GM23338 (cell line): Measurements from ENCODE around the gene HLA-DQB1. TPM values are rescaled to one million over a fixed set of nuclear protein-coding genes. Genes with fewer than 3 reads are reported as not detected.

Experiments
- ATAC-seq: fragments of 200-7000 bp; cut with Tn5 transposase; 3 replicates; pipeline ENCODE4 v1.9.1; 2020
- DNase-seq: peaks from one replicate; pipeline ENCODE4 v3.0.0-alpha.2; 2015; ENCODE audit warnings: low spot score
- H2AFZ ChIP-seq: fragments of 200-600 bp; sonication (generic); 2 replicates; pipeline ENCODE4 v1.8.0; 2016; ENCODE audit warnings: antibody characterized with exemption, mild to moderate bottlenecking, moderate library complexity
- H3F3A ChIP-seq: fragments of 200-600 bp; sonication (generic); replicated peaks from 2 replicates; pipeline ENCODE4 v1.8.0; 2017; ENCODE audit warnings: antibody characterized with exemption, mixed run types, low read depth
- H3K27ac ChIP-seq: fragments of 200-600 bp; sonication (generic); 2 replicates; pipeline ENCODE4 v1.6.1; 2016; ENCODE audit warnings: low read depth
- H3K27me3 ChIP-seq: fragments of 200-600 bp; sonication (generic); 2 replicates; pipeline ENCODE4 v1.8.0; 2016; ENCODE audit warnings: mild to moderate bottlenecking, mixed run types, moderate library complexity; ENCODE audit not compliant: insufficient read depth
- H3K36me3 ChIP-seq: fragments of 200-600 bp; sonication (generic); 2 replicates; pipeline ENCODE4 v1.8.0; 2016; ENCODE audit warnings: mild to moderate bottlenecking; ENCODE audit not compliant: insufficient read depth
- H3K4me1 ChIP-seq: fragments of 200-600 bp; sonication (generic); 2 replicates; pipeline ENCODE4 v1.8.0; 2016; ENCODE audit warnings: mild to moderate bottlenecking, moderate library complexity; ENCODE audit not compliant: insufficient read depth
- H3K4me2 ChIP-seq: fragments of 200-600 bp; sonication (generic); 2 replicates; pipeline ENCODE4 v1.7.1; 2017; ENCODE audit warnings: mixed run types
- H3K4me3 ChIP-seq: fragments of 200-600 bp; sonication (generic); 2 replicates; pipeline ENCODE4 v1.6.1; 2016; ENCODE audit warnings: mixed run types
- H3K79me2 ChIP-seq: fragments of 200-600 bp; sonication (generic); replicated peaks from 2 replicates; pipeline ENCODE4 v1.8.0; 2017; ENCODE audit warnings: mild to moderate bottlenecking; ENCODE audit not compliant: insufficient read depth
- H3K9me2 ChIP-seq: fragments of 200-600 bp; sonication (generic); 2 replicates; pipeline ENCODE4 v1.8.0; 2017; ENCODE audit not compliant: insufficient read depth
- H4K20me1 ChIP-seq: fragments of 200-600 bp; sonication (generic); replicated peaks from 2 replicates; pipeline ENCODE4 v1.8.0; 2017; ENCODE audit warnings: mild to moderate bottlenecking; ENCODE audit not compliant: insufficient read depth
- H3K27ac Mint-ChIP-seq: 2 replicates; pipeline ENCODE4 v1.8.0; 2020; ENCODE audit warnings: inconsistent platforms, mild to moderate bottlenecking, moderate library complexity, mixed read lengths
- H3K27me3 Mint-ChIP-seq: 3 replicates; pipeline ENCODE4 v1.8.0; 2022; ENCODE audit warnings: low read depth, mild to moderate bottlenecking, moderate library complexity, mixed read lengths, inconsistent platforms; ENCODE audit not compliant: insufficient read depth, poor library complexity
- H3K36me3 Mint-ChIP-seq: 3 replicates; pipeline ENCODE4 v1.8.0; 2021; ENCODE audit warnings: low read depth, mild to moderate bottlenecking, inconsistent platforms, moderate library complexity, mixed read lengths
- H3K4me1 Mint-ChIP-seq: 3 replicates; pipeline ENCODE4 v1.8.0; 2020; ENCODE audit warnings: mild to moderate bottlenecking, inconsistent platforms, mixed read lengths
- H3K4me3 Mint-ChIP-seq: 3 replicates; pipeline ENCODE4 v1.8.0; 2021; ENCODE audit warnings: moderate library complexity, mild to moderate bottlenecking, inconsistent platforms, mixed read lengths
- H3K9me3 Mint-ChIP-seq: 3 replicates; pipeline ENCODE4 v1.8.0; 2020; ENCODE audit warnings: moderate library complexity, mild to moderate bottlenecking, inconsistent platforms, mixed read lengths
- CREB1 ChIP-seq: fragments of 250-450 bp; sonication (Bioruptor Pico); IDR thresholded peaks from 2 replicates; pipeline ENCODE4 v1.5.0; 2020; ENCODE audit warnings: low read depth, mild to moderate bottlenecking, moderate library complexity
- CTCF ChIP-seq, 2 experiments: fragments of 200-600 bp in 1 of 2; sonication (generic) in 1 of 2; conservative IDR thresholded peaks; 2 replicates each; pipeline versions ENCODE4 v1.5.1 to v1.6.1; 2016 to 2017; ENCODE audit warnings: antibody characterized with exemption in 2 of 2, low read depth in 2 of 2, mild to moderate bottlenecking in 2 of 2, moderate library complexity in 1 of 2
- ETS1 ChIP-seq: IDR thresholded peaks from 2 replicates; pipeline ENCODE4 v1.6.1; 2016; ENCODE audit warnings: antibody characterized with exemption
- EZH2 ChIP-seq: fragments of 200-600 bp; sonication (generic); IDR thresholded peaks from one replicate; pipeline ENCODE4 v1.8.0; 2017; ENCODE audit warnings: antibody characterized with exemption, mild to moderate bottlenecking, low read depth; ENCODE audit not compliant: unreplicated experiment
- EZH2phosphoT487 ChIP-seq: fragments of 200-600 bp; sonication (generic); IDR thresholded peaks from one replicate; pipeline ENCODE4 v1.8.1; 2018; ENCODE audit warnings: antibody characterized with exemption; ENCODE audit not compliant: unreplicated experiment
- JUNB ChIP-seq: IDR thresholded peaks from one replicate; pipeline ENCODE4 v1.6.1; 2016; ENCODE audit warnings: antibody characterized with exemption; ENCODE audit not compliant: unreplicated experiment
- NANOG ChIP-seq: IDR thresholded peaks from 2 replicates; pipeline ENCODE4 v1.6.1; 2016; ENCODE audit warnings: antibody characterized with exemption, borderline replicate concordance
- POLR2AphosphoS5 ChIP-seq: IDR thresholded peaks from 2 replicates; pipeline ENCODE4 v1.6.1; 2016; ENCODE audit warnings: antibody characterized with exemption, low read depth
- REST ChIP-seq: IDR thresholded peaks from one replicate; pipeline ENCODE4 v1.6.1; 2018; ENCODE audit warnings: antibody characterized with exemption; ENCODE audit not compliant: unreplicated experiment
- STAT1 ChIP-seq: IDR thresholded peaks from one replicate; pipeline ENCODE4 v1.6.1; 2016; ENCODE audit warnings: antibody characterized with exemption; ENCODE audit not compliant: unreplicated experiment
- ZNF114 ChIP-seq: fragments of 250-450 bp; sonication (Bioruptor Pico); IDR thresholded peaks from 2 replicates; pipeline ENCODE4 v1.5.0; 2020; ENCODE audit warnings: mild to moderate bottlenecking, moderate library complexity
- ZNF331 ChIP-seq: fragments of 250-450 bp; sonication (Bioruptor Pico); IDR thresholded peaks from 2 replicates; pipeline ENCODE4 v1.5.0; 2020; ENCODE audit warnings: low read depth, mild to moderate bottlenecking, moderate library complexity
- ZNF462 ChIP-seq: fragments of 250-450 bp; sonication (Bioruptor Pico); IDR thresholded peaks from 2 replicates; pipeline ENCODE4 v1.5.0; 2020; ENCODE audit warnings: mild to moderate bottlenecking, moderate library complexity
- polyA plus RNA-seq: library from polyadenylated mRNA; unstranded; fragments of >200 nt; fragmentation: Nextera tagmentation; extraction: Ambion mirVana; gene quantifications from 2 replicates; pipeline ENCODE4 v1.2.1, GENCODE V29; 2016
- total RNA-seq: library from RNA; depleted of rRNA; stranded (reverse); fragments of >200 nt; shearing (Covaris generic); gene quantifications from 2 replicates; pipeline ENCODE4 v1.2.3, GENCODE V29; 2014

HLA-DQB1 gene
- total and polyA plus RNA-seq, 2 experiments from 2014 or later: 5.7 to 6.5 TPM

GRCh38 chr6:32615885-32616532 is 50.4 kb downstream of the HLA-DQB1 start:
- Histone ChIP-seq H3K4me3 (no peak overlapping the region), H4K20me1 (no peaks in the 10 kb centered on the region), H3K79me2 (no peaks in the 10 kb centered on the region), H3K4me2 (no peak overlapping the region), H3K27ac (no peak overlapping the region), H3F3A (no peaks in the 10 kb centered on the region), H3K9me2 (no peaks in the 10 kb centered on the region), H3K36me3 (no peaks in the 10 kb centered on the region), H2AFZ (no peak overlapping the region), H3K4me1 (no peaks in the 10 kb centered on the region), H3K27me3 (no peaks in the 10 kb centered on the region)
- DNase-seq (no peak), ATAC-seq (no peak)
- TF ChIP-seq NANOG (no peak), JUNB (no peak), POLR2AphosphoS5 (no peak), ETS1 (no peak), ZNF462 (CRISPR knock-in tag) (no peak), ZNF331 (no peak), EZH2 (no peak), REST (no peak), ZNF114 (CRISPR knock-in tag) (no peak), STAT1 (no peak), CTCF (conservative IDR thresholded peaks at IDR 0.05; ENCODE audit: low read depth in 2 of 2) (no peak), EZH2phosphoT487 (no peak), CREB1 (CRISPR knock-in tag) (no peak)
- H3K27ac Mint-ChIP-seq: no peak overlapping the region
- H3K9me3 Mint-ChIP-seq: no peaks in the 10 kb centered on the region
- no peak overlapping the region for H3K4me3 Mint-ChIP-seq
- H3K36me3 Mint-ChIP-seq: no peaks in the 10 kb centered on the region
- H3K4me1 Mint-ChIP-seq: peaks cover 3% of the 10 kb centered on the region
- no peaks in the 10 kb centered on the region for H3K27me3 Mint-ChIP-seq
